Bronchial epithelial cell (primary cell): ENCODE measurements around the gene MCEMP1. TPM values are rescaled to one million over a fixed set of nuclear protein-coding genes. Genes with fewer than 3 reads are reported as not detected.

Experiments
- DNase-seq: peaks from one replicate; pipeline ENCODE4 v3.0.0-alpha.2; 2010; ENCODE audit warnings: low read depth
- FAIRE-seq: peaks from 2 replicates; lab custom pipeline; 2011; peaks lifted over from hg19 to GRCh38; lab: Jason Lieb, UNC
- H3K27me3 ChIP-seq: 2 replicates; pipeline ENCODE4 v1.5.1; 2011; ENCODE audit warnings: low read length; ENCODE audit not compliant: control insufficient read depth, insufficient read depth
- H3K36me3 ChIP-seq: 2 replicates; pipeline ENCODE4 v1.5.1; 2011; ENCODE audit warnings: low read length; ENCODE audit not compliant: control insufficient read depth, insufficient read depth
- H3K4me3 ChIP-seq: 2 replicates; pipeline ENCODE4 v1.5.1; 2011; ENCODE audit warnings: mild to moderate bottlenecking, low read depth, low read length, control low read depth
- CTCF ChIP-seq: IDR thresholded peaks from 2 replicates; pipeline ENCODE4 v1.5.1; 2011; ENCODE audit warnings: mild to moderate bottlenecking, moderate library complexity, low read length, control low read depth, inconsistent platforms; ENCODE audit not compliant: insufficient read depth, severe bottlenecking
- total RNA-seq: library from RNA; depleted of rRNA; stranded (reverse); fragments of >200 nt; gene quantifications from 2 replicates; pipeline ENCODE4 v1.2.1, GENCODE V29; 2014

The MCEMP1 gene
- total RNA-seq, 1 donor from 2014 or later, result not detected

DNA sequence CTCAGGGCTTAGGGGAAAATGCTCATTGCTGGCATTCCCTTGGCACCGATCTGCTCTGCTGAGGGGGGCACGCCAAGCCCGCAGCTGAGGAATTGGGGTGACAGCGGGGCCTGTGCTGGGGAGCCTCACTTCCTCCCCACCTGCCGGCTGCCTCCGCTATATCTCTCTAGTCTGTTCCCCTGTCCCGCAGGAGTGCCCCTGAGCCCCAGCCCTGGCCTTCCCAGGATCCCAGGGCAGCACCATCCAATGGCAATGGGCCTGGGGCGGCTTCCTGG, 30.5 kb upstream of the MCEMP1 start:
- TF ChIP-seq CTCF, result no peak
- H3K27me3 ChIP-seq, result no peaks in the 10 kb centered on the region
- H3K36me3 ChIP-seq, result peaks cover 13% of the 10 kb centered on the region
- no peak overlapping the region for H3K4me3 ChIP-seq
- DNase-seq, result no peak
- FAIRE-seq, result no peak

- Histone ChIP-seq H3K27me3 (no peaks in the 10 kb centered on the region), H3K4me3 (no peak overlapping the region), H3K36me3 (peaks cover 12% of the 10 kb centered on the region)
- DNase-seq (no peak), FAIRE-seq (no peak)
- no peak for TF ChIP-seq CTCF
Measured at GRCh38 chr19:7647156-7647555, 29.7 kb upstream of the MCEMP1 start.

- no peak for TF ChIP-seq CTCF
- no peak overlapping the region for H3K4me3 ChIP-seq
- no peak for FAIRE-seq
- H3K27me3 ChIP-seq, result no peaks in the 10 kb centered on the region
- no peak for DNase-seq
- H3K36me3 ChIP-seq, result peaks cover 5% of the 10 kb centered on the region
Measured at GRCh38 chr19:7648265-7649014, 28.4 kb upstream of the MCEMP1 start.

DNA sequence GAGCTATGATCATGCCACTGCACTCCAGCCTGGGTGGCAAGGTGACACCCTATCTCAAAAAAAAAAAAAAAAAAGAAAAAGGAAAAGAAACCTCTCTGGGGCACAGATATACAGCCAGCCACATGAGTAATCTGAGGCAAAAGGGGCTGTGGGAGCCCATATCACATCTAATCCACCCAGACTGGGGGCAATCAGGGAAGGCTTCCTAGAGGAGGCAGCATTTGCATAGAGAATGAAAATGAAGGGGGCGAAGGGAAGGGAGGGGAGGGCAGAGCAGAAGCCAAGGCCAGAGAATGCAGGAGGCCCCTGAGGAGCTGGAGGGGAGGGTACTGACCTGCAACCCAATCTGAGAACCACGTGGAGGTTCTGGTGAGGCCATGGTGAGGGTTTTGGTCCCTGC, 26.7 kb upstream of the MCEMP1 start:
- Histone ChIP-seq H3K4me3 (no peak overlapping the region), H3K27me3 (no peaks in the 10 kb centered on the region), H3K36me3 (peaks cover 3% of the 10 kb centered on the region)
- TF ChIP-seq CTCF, result no peak
- DNase-seq, result no peak
- no peak for FAIRE-seq

DNA sequence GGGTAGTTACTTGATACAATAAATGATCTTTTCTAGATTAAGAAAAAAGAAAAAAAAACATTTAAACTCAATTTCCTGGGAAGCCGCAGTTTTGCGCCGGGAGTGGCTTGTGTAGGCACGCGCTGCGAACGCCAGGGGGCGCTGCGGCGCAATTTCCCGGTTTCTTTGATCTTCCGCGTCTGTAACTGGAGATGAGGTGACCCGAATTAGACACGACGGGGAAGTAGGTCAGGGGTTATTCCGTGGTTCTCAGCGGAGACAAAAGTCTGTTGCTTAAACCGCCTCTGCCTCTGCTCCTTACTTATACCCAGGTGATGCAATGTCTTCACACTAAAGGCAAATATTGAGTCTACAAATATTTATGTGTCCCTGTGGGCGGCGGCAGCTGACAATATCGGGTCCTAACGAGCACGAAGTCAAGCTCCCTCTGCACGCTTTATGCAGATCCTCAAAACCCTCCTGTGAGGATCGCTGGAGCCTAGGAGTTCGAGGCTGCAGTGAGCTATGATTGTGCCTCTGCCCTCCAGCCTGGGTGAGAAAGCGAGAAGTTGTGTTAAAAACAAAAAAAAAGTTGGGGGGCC, 24.7 kb upstream of the MCEMP1 start:
- peak; percentile 83 for DNase-seq
- peak; percentile 93 for FAIRE-seq

More for the DNA sequence above, 24.7 kb upstream of the MCEMP1 start:
- H3K27me3 ChIP-seq, result peaks cover 2% of the 10 kb centered on the region
- no peak overlapping the region for H3K4me3 ChIP-seq
- peaks cover 2% of the 10 kb centered on the region for H3K36me3 ChIP-seq
- peak; percentile 79 for TF ChIP-seq CTCF
